Breast epithelium (tissue), 3 donors: Measurements from ENCODE around the gene RPRML.

Source experiments
- CTCF ChIP-seq, 3 donors: fragments of 450-650 bp; IDR thresholded peaks; one replicate each; pipeline ENCODE4 v1.5.1; 2016 to 2017; ENCODE audit warnings: antibody characterized with exemption in 3 of 3, mild to moderate bottlenecking in 3 of 3, moderate library complexity in 3 of 3
- POLR2A ChIP-seq: fragments of 450-650 bp; IDR thresholded peaks from one replicate; pipeline ENCODE4 v1.6.1; 2016; ENCODE audit warnings: antibody characterized with exemption, mild to moderate bottlenecking, moderate library complexity

DNA sequence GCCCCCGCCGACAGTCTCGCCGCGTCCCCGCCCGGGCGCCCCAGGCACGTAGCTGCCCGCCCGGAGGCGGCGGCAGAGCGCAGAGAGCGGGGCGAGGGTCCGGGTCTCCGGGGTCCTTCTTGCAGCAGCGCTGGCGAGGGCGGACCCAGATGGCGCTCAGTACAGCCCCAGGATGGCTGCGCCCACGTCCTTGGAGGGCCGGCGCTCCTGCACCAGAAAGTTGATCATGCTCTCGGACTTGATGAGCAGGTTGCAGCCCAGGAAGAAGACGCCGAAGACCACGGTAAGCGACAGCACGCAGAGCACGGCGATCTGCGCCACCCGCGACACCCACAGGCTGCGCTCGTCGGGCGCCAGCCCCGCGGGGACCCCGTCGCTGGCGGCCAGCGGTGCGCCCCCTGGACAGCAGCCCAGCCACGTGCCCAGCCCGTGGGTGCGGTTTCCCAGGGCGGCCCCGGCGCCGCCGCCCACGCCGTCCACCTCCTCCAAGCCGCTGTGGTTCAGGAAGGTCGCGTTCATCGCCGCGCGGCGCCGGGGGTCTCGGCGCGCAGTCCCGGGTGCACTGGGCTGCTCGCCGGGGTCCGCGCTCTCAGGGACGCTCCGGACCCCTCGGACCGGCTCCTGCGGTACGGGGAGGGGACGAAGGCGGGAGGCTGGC is 435 bp downstream of the RPRML start:
- TF ChIP-seq CTCF (IDR thresholded peaks at IDR 0.05) (no peak), POLR2A (no peak)
